Measurements from ENCODE around the gene LIPT2.

GRCh38 chr11:74468936-74469335 lies 24.6 kb downstream of the LIPT2 start:
- TF ChIP-seq POLR2AphosphoS5 (IDR thresholded peaks at IDR 0.05; ENCODE audit: low read depth, low read length) (no peak), NFIC (IDR thresholded peaks at IDR 0.05; ENCODE audit: borderline replicate concordance) (no peak), GATA2 (CRISPR knock-in tag; IDR thresholded peaks at IDR 0.05) (no peak), YY1 (IDR thresholded peaks at IDR 0.05; ENCODE audit: low read depth) (no peak), ELF1 (IDR thresholded peaks at IDR 0.05) (no peak), SMC3 (IDR thresholded peaks at IDR 0.05; ENCODE audit: low read depth, low read length) (no peak), FOSL2 (IDR thresholded peaks at IDR 0.05; ENCODE audit: borderline replicate concordance, low read depth) (no peak)
- TF ChIP-seq, protein P1, sequence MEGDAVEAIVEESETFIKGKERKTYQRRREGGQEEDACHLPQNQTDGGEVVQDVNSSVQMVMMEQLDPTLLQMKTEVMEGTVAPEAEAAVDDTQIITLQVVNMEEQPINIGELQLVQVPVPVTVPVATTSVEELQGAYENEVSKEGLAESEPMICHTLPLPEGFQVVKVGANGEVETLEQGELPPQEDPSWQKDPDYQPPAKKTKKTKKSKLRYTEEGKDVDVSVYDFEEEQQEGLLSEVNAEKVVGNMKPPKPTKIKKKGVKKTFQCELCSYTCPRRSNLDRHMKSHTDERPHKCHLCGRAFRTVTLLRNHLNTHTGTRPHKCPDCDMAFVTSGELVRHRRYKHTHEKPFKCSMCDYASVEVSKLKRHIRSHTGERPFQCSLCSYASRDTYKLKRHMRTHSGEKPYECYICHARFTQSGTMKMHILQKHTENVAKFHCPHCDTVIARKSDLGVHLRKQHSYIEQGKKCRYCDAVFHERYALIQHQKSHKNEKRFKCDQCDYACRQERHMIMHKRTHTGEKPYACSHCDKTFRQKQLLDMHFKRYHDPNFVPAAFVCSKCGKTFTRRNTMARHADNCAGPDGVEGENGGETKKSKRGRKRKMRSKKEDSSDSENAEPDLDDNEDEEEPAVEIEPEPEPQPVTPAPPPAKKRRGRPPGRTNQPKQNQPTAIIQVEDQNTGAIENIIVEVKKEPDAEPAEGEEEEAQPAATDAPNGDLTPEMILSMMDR (IDR thresholded peaks at IDR 0.05): no peak
